HEK293T (cell line): Measurements from ENCODE around the gene PNPLA8.

Experiments used
- CTCF ChIA-PET: fragments of 350-600 bp; formaldehyde crosslinking; extraction: SDS; loops from one replicate; lab custom pipeline; 2021; ENCODE audit warnings: antibody characterized with exemption, inconsistent platforms; lab: Yijun Ruan, JAX
- POLR2A ChIA-PET: fragments of 350-600 bp; formaldehyde crosslinking; extraction: SDS; loops from one replicate; lab custom pipeline; 2020; ENCODE audit warnings: antibody characterized with exemption, inconsistent platforms; lab: Yijun Ruan, JAX
- DNase-seq: peaks from one replicate; pipeline ENCODE4 v3.0.0; 2012; ENCODE audit warnings: mixed read lengths; ENCODE audit errors: extremely low spot score
- ARNT ChIP-seq: fragments of 450-650 bp; IDR thresholded peaks from 2 replicates; pipeline ENCODE4 v1.6.1; 2017; ENCODE audit warnings: mild to moderate bottlenecking
- BHLHE40 ChIP-seq: fragments of 450-650 bp; IDR thresholded peaks from 2 replicates; pipeline ENCODE4 v1.6.1; 2016; ENCODE audit warnings: mild to moderate bottlenecking, moderate library complexity, borderline replicate concordance
- CTBP1 ChIP-seq: fragments of 450-650 bp; IDR thresholded peaks from 2 replicates; pipeline ENCODE4 v1.6.1; 2016; ENCODE audit warnings: borderline replicate concordance
- ELF4 ChIP-seq: fragments of 450-650 bp; IDR thresholded peaks from 2 replicates; pipeline ENCODE4 v1.6.1; 2017; ENCODE audit warnings: antibody characterized with exemption
- FOXA1 ChIP-seq: fragments of 450-650 bp; IDR thresholded peaks from 2 replicates; pipeline ENCODE4 v1.6.1; 2016; ENCODE audit warnings: mild to moderate bottlenecking
- FOXK2 ChIP-seq: fragments of 450-650 bp; IDR thresholded peaks from 2 replicates; pipeline ENCODE4 v1.6.1; 2016; ENCODE audit warnings: mild to moderate bottlenecking
- FOXM1 ChIP-seq: fragments of 450-650 bp; IDR thresholded peaks from 2 replicates; pipeline ENCODE4 v1.6.1; 2017; ENCODE audit warnings: mild to moderate bottlenecking, borderline replicate concordance
- HDGF ChIP-seq: fragments of 450-650 bp; IDR thresholded peaks from 2 replicates; pipeline ENCODE4 v1.6.1; 2017; ENCODE audit warnings: antibody characterized with exemption, borderline replicate concordance
- L3MBTL2 ChIP-seq: fragments of 450-650 bp; conservative IDR thresholded peaks from 2 replicates; pipeline ENCODE4 v1.6.1; 2016; ENCODE audit warnings: mild to moderate bottlenecking
- LEF1 ChIP-seq: fragments of 450-650 bp; IDR thresholded peaks from 2 replicates; pipeline ENCODE4 v1.6.1; 2017; ENCODE audit warnings: mild to moderate bottlenecking, borderline replicate concordance
- NFRKB ChIP-seq: fragments of 450-650 bp; IDR thresholded peaks from 2 replicates; pipeline ENCODE4 v1.6.1; 2016; ENCODE audit warnings: mild to moderate bottlenecking, moderate library complexity
- SP1 ChIP-seq: fragments of 450-650 bp; IDR thresholded peaks from 2 replicates; pipeline ENCODE4 v1.6.1; 2017
- SUZ12 ChIP-seq: fragments of 450-650 bp; IDR thresholded peaks from 2 replicates; pipeline ENCODE4 v1.6.1; 2016; ENCODE audit warnings: mild to moderate bottlenecking
- TARDBP ChIP-seq: fragments of 450-650 bp; IDR thresholded peaks from 2 replicates; pipeline ENCODE4 v1.6.1; 2016
- ZNF384 ChIP-seq: fragments of 450-650 bp; IDR thresholded peaks from 2 replicates; pipeline ENCODE4 v1.6.1; 2016
- TF ChIP-seq, protein P1 (sequence below): fragments of 450-650 bp; IDR thresholded peaks from 2 replicates; pipeline ENCODE4 v1.6.1; 2016

Gene PNPLA8

DNA sequence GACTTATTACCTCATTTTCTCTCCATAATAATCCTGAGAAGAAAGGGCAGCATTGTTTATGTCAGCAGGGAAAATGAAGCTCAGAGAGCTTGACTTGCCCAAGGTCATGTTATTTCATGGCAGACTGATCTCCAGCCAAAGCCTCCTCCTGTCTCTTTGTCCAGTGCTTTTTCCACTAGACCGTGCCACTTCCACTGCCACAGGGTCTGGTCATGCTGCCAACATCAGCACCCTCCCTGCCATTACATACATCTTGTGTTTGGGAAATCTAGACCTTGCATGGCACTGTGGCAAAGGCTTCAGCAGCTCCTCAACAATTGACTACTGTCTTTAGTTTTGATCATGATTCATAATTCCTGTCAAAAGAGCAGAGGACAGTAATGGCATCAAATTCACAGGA lies 94.8 kb downstream of the PNPLA8 start:
- ChIA-PET CTCF (no interaction called here), POLR2A (interaction anchor here (1.4 kb wide), 1 partner anchor 12 kb away, joined by 3 read pairs; no protein-coding TSS in a partner anchor)
- DNase-seq = no peak
- TF ChIP-seq, protein P1, sequence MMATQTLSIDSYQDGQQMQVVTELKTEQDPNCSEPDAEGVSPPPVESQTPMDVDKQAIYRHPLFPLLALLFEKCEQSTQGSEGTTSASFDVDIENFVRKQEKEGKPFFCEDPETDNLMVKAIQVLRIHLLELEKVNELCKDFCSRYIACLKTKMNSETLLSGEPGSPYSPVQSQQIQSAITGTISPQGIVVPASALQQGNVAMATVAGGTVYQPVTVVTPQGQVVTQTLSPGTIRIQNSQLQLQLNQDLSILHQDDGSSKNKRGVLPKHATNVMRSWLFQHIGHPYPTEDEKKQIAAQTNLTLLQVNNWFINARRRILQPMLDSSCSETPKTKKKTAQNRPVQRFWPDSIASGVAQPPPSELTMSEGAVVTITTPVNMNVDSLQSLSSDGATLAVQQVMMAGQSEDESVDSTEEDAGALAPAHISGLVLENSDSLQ = no peak
- TF ChIP-seq NFRKB (no peak), ELF4 (no peak), SP1 (no peak), ZNF384 (no peak), LEF1 (no peak), SUZ12 (no peak), TARDBP (no peak), HDGF (no peak), L3MBTL2 (no peak), CTBP1 (no peak), FOXK2 (no peak), FOXA1 (no peak)

DNA sequence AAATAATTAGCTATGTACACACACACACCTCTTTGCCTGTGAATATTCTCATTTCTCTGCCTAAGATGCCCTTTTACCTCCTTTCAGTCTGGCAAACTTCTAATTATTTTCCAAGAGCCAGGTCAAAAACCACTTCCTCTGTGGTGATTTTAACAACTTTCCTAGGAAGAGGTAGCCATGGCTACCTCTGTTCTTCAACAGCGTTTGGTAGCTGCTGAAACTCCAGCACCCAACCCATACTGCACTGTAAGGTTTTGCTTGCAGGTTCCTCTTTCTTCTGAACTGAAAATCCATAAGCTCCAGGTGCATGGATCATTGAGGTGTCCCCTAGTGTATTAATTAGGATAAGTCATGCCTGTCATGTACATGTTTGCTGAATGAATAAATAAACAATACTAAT lies 95.3 kb downstream of the PNPLA8 start:
- no peak for DNase-seq
- ChIA-PET POLR2A (interaction anchor here (1.4 kb wide), 1 partner anchor 12 kb away, joined by 3 read pairs; no protein-coding TSS in a partner anchor), CTCF (no interaction called here)
- TF ChIP-seq CTBP1 = no peak
- TF ChIP-seq ZNF384 = no peak
- no peak for TF ChIP-seq ARNT
- no peak for TF ChIP-seq ELF4
- TF ChIP-seq SP1 = no peak

DNA sequence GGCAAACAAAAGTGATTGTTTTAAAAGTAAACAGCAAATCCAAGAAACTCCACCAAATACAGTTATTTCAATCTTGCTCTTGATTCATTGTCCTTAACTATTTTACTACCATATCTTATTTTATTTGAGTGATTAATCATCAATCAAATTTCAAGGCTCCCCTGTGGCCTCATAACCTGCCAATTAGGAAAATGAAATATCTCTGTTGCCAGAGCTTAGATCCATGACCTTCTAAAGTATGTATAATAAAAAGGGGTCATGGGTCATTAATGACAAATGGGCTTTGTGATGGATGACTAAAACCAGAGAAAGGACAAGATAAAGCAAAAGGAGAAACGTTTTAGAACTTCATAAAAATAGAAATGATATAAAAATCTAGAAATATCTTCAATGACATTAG lies 98.2 kb downstream of the PNPLA8 start:
- ChIA-PET POLR2A (no interaction called here), CTCF (no interaction called here)
- TF ChIP-seq TARDBP (no peak), FOXM1 (no peak), ELF4 (no peak), CTBP1 (peak; percentile 70; the same call in 1 of the 2 replicates), NFRKB (no peak), ZNF384 (no peak), FOXK2 (no peak), HDGF (no peak), BHLHE40 (no peak), SUZ12 (no peak), SP1 (no peak), FOXA1 (no peak), LEF1 (no peak), ARNT (no peak), L3MBTL2 (no peak)
- TF ChIP-seq, protein P1 = peak; percentile 90
- no peak for DNase-seq

GRCh38 chr7:108425714-108426275 lies 100.1 kb downstream of the PNPLA8 start:
- CTCF ChIA-PET = no interaction called here
- no peak for TF ChIP-seq NFRKB
- TF ChIP-seq HDGF = no peak
- TF ChIP-seq ARNT = no peak
- no peak for TF ChIP-seq LEF1
- TF ChIP-seq L3MBTL2 = no peak
- TF ChIP-seq FOXM1 = no peak
- TF ChIP-seq ZNF384 = no peak
- no peak for TF ChIP-seq BHLHE40
- no peak for TF ChIP-seq ELF4
- TF ChIP-seq CTBP1 = no peak
- TF ChIP-seq, protein P1 = no peak
- no peak for TF ChIP-seq SP1
- no peak for TF ChIP-seq TARDBP
- no peak for TF ChIP-seq SUZ12
- TF ChIP-seq FOXK2 = no peak
- POLR2A ChIA-PET = no interaction called here

DNA sequence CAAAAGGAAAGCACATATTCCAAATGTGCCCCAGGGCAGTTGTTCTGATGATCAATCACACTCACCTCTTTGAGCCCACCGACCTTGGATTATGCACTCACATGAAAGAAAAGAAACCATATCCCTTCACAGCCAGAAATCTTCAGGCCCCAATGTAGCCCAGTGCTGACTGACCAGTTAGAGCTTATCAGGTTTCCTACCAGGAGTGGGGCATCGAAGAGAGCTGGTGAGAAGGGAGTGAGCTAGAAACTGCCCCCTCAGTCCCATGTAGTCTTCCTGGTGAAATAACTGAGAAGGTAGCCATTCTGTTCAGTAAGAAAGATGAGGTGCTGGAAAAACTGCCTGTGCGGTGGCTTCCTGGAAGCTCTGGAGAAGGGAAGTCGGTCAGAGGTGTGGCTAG lies 101.9 kb downstream of the PNPLA8 start:
- ChIA-PET POLR2A (no interaction called here), CTCF (no interaction called here)
- no peak for TF ChIP-seq BHLHE40
- no peak for TF ChIP-seq SP1
- no peak for TF ChIP-seq SUZ12
- DNase-seq = no peak

More at GRCh38 chr7:108425714-108426275, 100.1 kb downstream of the PNPLA8 start:
- DNase-seq = no peak

GRCh38 chr7:108423089-108423989 lies 102.6 kb downstream of the PNPLA8 start:
- TF ChIP-seq TARDBP (no peak), L3MBTL2 (no peak), FOXM1 (no peak), ZNF384 (no peak), CTBP1 (no peak), LEF1 (no peak), FOXK2 (no peak), ARNT (no peak)
- TF ChIP-seq, protein P1 = no peak
- ChIA-PET POLR2A (no interaction called here), CTCF (interaction anchor here (1.6 kb wide), 1 partner anchor 9 kb away, joined by 5 read pairs; no protein-coding TSS in a partner anchor)
- DNase-seq = no peak
